Keratinocyte (primary cell): ENCODE data around the gene PPM1H. TPM values are rescaled to one million over a fixed set of nuclear protein-coding genes. Genes with fewer than 3 reads are reported as not detected.
A peak's percentile ranks its signal among the peaks of the same experiment; 100 is the strongest.

Experiments
- DNase-seq: peaks from one replicate; pipeline ENCODE4 v3.0.0-alpha.2; 2011; ENCODE audit warnings: low read depth, missing footprints, low spot score
- FAIRE-seq: peaks from 2 replicates; lab custom pipeline; 2011; peaks lifted over from hg19 to GRCh38; lab: Jason Lieb, UNC
- H2AFZ ChIP-seq: 2 replicates; pipeline ENCODE4 v1.6.0; 2012; ENCODE audit warnings: low read length, control low read depth, inconsistent platforms; ENCODE audit not compliant: control insufficient read depth
- H3K27ac ChIP-seq: 2 replicates; pipeline ENCODE4 v1.5.1; 2011; ENCODE audit warnings: low read length; ENCODE audit not compliant: control insufficient read depth, insufficient read depth
- H3K27me3 ChIP-seq: 3 replicates; pipeline ENCODE4 v1.6.0; 2011; ENCODE audit warnings: low read length; ENCODE audit not compliant: control insufficient read depth, insufficient read depth; ENCODE audit errors: extremely low read depth
- H3K36me3 ChIP-seq, 2 experiments: 2 replicates in 1 of 2; 3 replicates in 1 of 2; pipeline ENCODE4 v1.5.1; 2011; ENCODE audit warnings: low read length in 2 of 2, mild to moderate bottlenecking in 1 of 2; ENCODE audit not compliant: control insufficient read depth in 2 of 2, insufficient read depth in 2 of 2; ENCODE audit errors: extremely low read depth in 1 of 2
- H3K4me1 ChIP-seq: 3 replicates; pipeline ENCODE4 v1.5.1; 2011; ENCODE audit warnings: low read length; ENCODE audit not compliant: control insufficient read depth, insufficient read depth; ENCODE audit errors: extremely low read depth
- H3K4me2 ChIP-seq: 3 replicates; pipeline ENCODE4 v1.6.0; 2011; ENCODE audit warnings: low read depth, low read length; ENCODE audit not compliant: control insufficient read depth, insufficient read depth; ENCODE audit errors: extremely low read depth
- H3K4me3 ChIP-seq, 3 experiments: fragments of 200-600 bp in 1 of 3; sonication (generic) in 1 of 3; 2 replicates in 2 of 3; 3 replicates in 1 of 3; pipeline ENCODE4 v1.5.1; 2011 to 2016; ENCODE audit warnings: low read length in 3 of 3, mild to moderate bottlenecking in 3 of 3, control low read depth in 2 of 3, inconsistent platforms in 1 of 3, low read depth in 1 of 3, mixed read lengths in 1 of 3, mixed run types in 1 of 3, moderate library complexity in 1 of 3; ENCODE audit not compliant: control insufficient read depth in 2 of 3, insufficient read depth in 2 of 3; ENCODE audit errors: extremely low read depth in 1 of 3
- H3K79me2 ChIP-seq: 2 replicates; pipeline ENCODE4 v1.6.0; 2012; ENCODE audit warnings: low read length; ENCODE audit not compliant: control insufficient read depth, insufficient read depth
- H3K9ac ChIP-seq: 3 replicates; pipeline ENCODE4 v1.6.0; 2011; ENCODE audit warnings: low read length; ENCODE audit not compliant: control insufficient read depth, insufficient read depth; ENCODE audit errors: extremely low read depth
- H3K9me1 ChIP-seq: 3 replicates; pipeline ENCODE4 v1.6.0; 2011; ENCODE audit warnings: low read length; ENCODE audit not compliant: control insufficient read depth, insufficient read depth; ENCODE audit errors: extremely low read depth
- H3K9me3 ChIP-seq: 2 replicates; pipeline ENCODE4 v1.5.1; 2012; ENCODE audit warnings: low read depth, low read length; ENCODE audit not compliant: control insufficient read depth
- H4K20me1 ChIP-seq: 3 replicates; pipeline ENCODE4 v1.6.0; 2011; ENCODE audit warnings: low read length; ENCODE audit not compliant: control insufficient read depth, insufficient read depth; ENCODE audit errors: extremely low read depth
- CTCF ChIP-seq, 3 experiments: IDR thresholded peaks in 1 of 3; conservative IDR thresholded peaks in 1 of 3; optimal IDR thresholded peaks in 1 of 3; 2 replicates in 2 of 3; 3 replicates in 1 of 3; pipeline versions ENCODE3 to v1.5.1; 2011; ENCODE audit warnings: low read length in 3 of 3, mild to moderate bottlenecking in 3 of 3, moderate library complexity in 2 of 3, control low read depth in 1 of 3, inconsistent platforms in 1 of 3; ENCODE audit not compliant: insufficient read depth in 2 of 3; ENCODE audit errors: extremely low read depth in 1 of 3
- EZH2 ChIP-seq: IDR thresholded peaks from one replicate; pipeline ENCODE4 v1.6.1; 2012; ENCODE audit warnings: inconsistent platforms, mild to moderate bottlenecking, low read length, moderate library complexity
- dilution Hi-C: fragments of 300-500 bp; cut with MboI; formaldehyde crosslinking; loops from one replicate; pipeline ENCODE4 v1.7.0; 2020; ENCODE audit warnings: low sequenced_read_pairs; ENCODE audit not compliant: extremely low pct_ligation_motif_present
- polyA plus RNA-seq, 5 experiments: library from polyadenylated mRNA; depleted of rRNA in 3 of 5; stranded (reverse) in 3 of 5; stranded (forward) in 1 of 5; unstranded in 1 of 5; fragments of >200 nt; gene quantifications; 1 replicate in 1 of 5; 2 replicates in 3 of 5; 3 replicates in 1 of 5; pipeline versions ENCODE4 v1.2.1 to v1.2.3, GENCODE V29; 2011 to 2012; ENCODE audit warnings: missing spikeins in 2 of 5, low read depth in 1 of 5, low replicate concordance in 1 of 5

The PPM1H gene
- polyA plus RNA-seq, 1 donor (not counting 4 experiments of a cell fraction or from before 2014, with no cell fraction given) = 0.09 TPM

GRCh38 chr12:62785941-62786559 is 148.9 kb downstream of the PPM1H start:
- no peak for TF ChIP-seq CTCF (optimal IDR thresholded peaks at IDR 0.05 in 1 of 3, IDR thresholded peaks at IDR 0.05 in 1 of 3, conservative IDR thresholded peaks at IDR 0.05 in 1 of 3; ENCODE audit: extremely low read depth in 1 of 3, insufficient read depth in 2 of 3, low read length in 3 of 3)
- TF ChIP-seq EZH2 = no peak
- Histone ChIP-seq H3K79me2 (no peaks in the 10 kb centered on the region), H3K4me1 (peaks cover 29% of the 10 kb centered on the region), H3K4me2 (peak overlapping the region; percentile 64), H2AFZ (peak overlapping the region; percentile 62), H3K36me3 (no peaks in the 10 kb centered on the region), H3K9me1 (no peaks in the 10 kb centered on the region), H4K20me1 (no peaks in the 10 kb centered on the region), H3K4me3 (peak overlapping the region in 1 of 3 experiments; percentile 7), H3K9ac (peak overlapping the region; percentile 16), H3K27ac (peak overlapping the region; percentile 82), H3K27me3 (no peaks in the 10 kb centered on the region), H3K9me3 (no peaks in the 10 kb centered on the region)
- FAIRE-seq (peak; percentile 86), DNase-seq (peak; percentile 92)
- dilution Hi-C loops = loop anchor here (25.0 kb wide), 1 partner anchor 174 kb away; no protein-coding TSS in a partner anchor

- Histone ChIP-seq H3K9me3 (no peaks in the 10 kb centered on the region), H3K4me1 (peaks cover 29% of the 10 kb centered on the region), H3K9ac (no peak overlapping the region), H4K20me1 (no peaks in the 10 kb centered on the region), H2AFZ (peak overlapping the region; percentile 11), H3K27ac (no peak overlapping the region), H3K27me3 (no peaks in the 10 kb centered on the region), H3K4me3 (no peak overlapping the region), H3K79me2 (no peaks in the 10 kb centered on the region), H3K9me1 (no peaks in the 10 kb centered on the region), H3K36me3 (no peaks in the 10 kb centered on the region), H3K4me2 (no peak overlapping the region)
- dilution Hi-C loops = loop anchor here (25.0 kb wide), 1 partner anchor 172 kb away; no protein-coding TSS in a partner anchor
- FAIRE-seq (no peak), DNase-seq (no peak)
- TF ChIP-seq EZH2 (no peak), CTCF (optimal IDR thresholded peaks at IDR 0.05 in 1 of 3, IDR thresholded peaks at IDR 0.05 in 1 of 3, conservative IDR thresholded peaks at IDR 0.05 in 1 of 3; ENCODE audit: extremely low read depth in 1 of 3, insufficient read depth in 2 of 3, low read length in 3 of 3) (no peak)
Measured at GRCh38 chr12:62784576-62784975, 150.4 kb downstream of the PPM1H start.
